H4 (cell line): ENCODE measurements around the gene E2F7. TPM values are rescaled to one million over a fixed set of nuclear protein-coding genes. Genes with fewer than 3 reads are reported as not detected.

ENCODE experiments used
- total RNA-seq: library from RNA; depleted of rRNA; stranded (reverse); fragments of >200 nt; shearing (Covaris generic); gene quantifications from 2 replicates; pipeline ENCODE4 v1.2.3, GENCODE V29; 2014; rRNA removed

Gene E2F7
- total RNA-seq, 1 experiment from 2014 or later, result 16.6 TPM

Other genes with a start within 250 kb of the E2F7 start
- gene CSRP2, start 186.6 kb downstream of the E2F7 start, total RNA-seq, result 57.9 and 61.9 TPM in 2 replicates